GM12801 (cell line): ENCODE measurements around the gene ALDH8A1.

ENCODE experiments used
- TF ChIP-seq, protein P1 (sequence below): IDR thresholded peaks from one replicate; pipeline ENCODE4 v1.5.1; 2011; ENCODE audit warnings: control low read depth; ENCODE audit not compliant: insufficient read length; ENCODE audit errors: extremely low read depth

Gene ALDH8A1

DNA sequence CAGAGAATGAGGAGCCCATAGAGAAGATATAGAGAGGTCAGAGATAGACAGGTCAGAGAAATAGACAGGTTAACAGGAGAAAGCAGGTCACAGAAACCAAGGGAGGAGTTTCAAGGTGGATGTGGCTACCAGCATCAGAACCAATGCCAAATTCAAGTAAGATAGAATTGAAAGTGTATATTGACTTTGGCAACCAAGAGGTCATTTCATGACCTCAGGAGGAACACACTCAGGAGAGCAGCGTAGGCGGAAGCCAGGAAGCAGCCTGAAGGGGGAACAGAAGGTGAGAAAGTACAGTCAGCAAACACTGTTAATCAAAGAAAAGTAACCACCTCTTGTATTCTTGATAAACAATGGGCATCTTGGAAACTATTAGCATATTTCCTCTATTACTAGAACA lies 33.9 kb upstream of the ALDH8A1 start:
- TF ChIP-seq, protein P1, sequence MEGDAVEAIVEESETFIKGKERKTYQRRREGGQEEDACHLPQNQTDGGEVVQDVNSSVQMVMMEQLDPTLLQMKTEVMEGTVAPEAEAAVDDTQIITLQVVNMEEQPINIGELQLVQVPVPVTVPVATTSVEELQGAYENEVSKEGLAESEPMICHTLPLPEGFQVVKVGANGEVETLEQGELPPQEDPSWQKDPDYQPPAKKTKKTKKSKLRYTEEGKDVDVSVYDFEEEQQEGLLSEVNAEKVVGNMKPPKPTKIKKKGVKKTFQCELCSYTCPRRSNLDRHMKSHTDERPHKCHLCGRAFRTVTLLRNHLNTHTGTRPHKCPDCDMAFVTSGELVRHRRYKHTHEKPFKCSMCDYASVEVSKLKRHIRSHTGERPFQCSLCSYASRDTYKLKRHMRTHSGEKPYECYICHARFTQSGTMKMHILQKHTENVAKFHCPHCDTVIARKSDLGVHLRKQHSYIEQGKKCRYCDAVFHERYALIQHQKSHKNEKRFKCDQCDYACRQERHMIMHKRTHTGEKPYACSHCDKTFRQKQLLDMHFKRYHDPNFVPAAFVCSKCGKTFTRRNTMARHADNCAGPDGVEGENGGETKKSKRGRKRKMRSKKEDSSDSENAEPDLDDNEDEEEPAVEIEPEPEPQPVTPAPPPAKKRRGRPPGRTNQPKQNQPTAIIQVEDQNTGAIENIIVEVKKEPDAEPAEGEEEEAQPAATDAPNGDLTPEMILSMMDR = no peak

DNA sequence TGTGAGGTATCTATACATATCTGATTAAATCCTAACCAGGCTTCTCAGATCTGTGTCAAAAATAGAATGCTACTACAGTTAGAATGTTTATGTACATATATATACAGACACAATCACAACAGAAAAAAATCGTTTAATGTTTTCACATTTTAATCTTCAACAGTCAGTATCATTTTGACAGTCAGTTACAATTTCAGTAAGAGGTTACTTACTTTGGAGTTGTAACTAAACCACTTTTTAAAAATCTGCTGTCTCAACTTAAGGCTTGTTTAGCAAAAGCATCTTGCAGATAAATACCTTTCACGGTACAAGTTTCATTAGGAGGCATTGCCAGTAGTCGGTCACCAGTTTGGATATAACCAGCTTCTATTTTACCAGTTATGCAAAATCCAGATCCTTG lies 32.3 kb upstream of the ALDH8A1 start:
- TF ChIP-seq, protein P1 = no peak

DNA sequence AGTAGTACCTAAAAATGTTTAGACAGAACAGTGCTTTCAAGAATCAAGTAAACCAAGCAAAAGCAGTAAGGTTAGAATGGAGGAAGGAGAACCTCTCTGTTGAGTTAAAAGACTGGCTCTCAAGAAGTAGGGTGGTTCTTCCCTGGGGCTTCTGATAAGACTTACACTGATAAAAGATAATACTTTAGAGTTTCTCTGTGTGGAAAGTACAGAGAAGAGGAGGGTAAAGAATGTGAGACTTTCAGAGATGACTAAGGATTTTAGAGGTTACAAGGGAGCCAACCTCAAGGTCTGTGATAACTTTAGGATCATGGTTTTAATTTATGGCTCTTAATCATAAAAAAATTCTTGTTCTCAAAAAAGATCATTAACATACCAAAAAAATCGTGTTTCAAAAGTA lies 30.9 kb upstream of the ALDH8A1 start:
- TF ChIP-seq, protein P1 = no peak

DNA sequence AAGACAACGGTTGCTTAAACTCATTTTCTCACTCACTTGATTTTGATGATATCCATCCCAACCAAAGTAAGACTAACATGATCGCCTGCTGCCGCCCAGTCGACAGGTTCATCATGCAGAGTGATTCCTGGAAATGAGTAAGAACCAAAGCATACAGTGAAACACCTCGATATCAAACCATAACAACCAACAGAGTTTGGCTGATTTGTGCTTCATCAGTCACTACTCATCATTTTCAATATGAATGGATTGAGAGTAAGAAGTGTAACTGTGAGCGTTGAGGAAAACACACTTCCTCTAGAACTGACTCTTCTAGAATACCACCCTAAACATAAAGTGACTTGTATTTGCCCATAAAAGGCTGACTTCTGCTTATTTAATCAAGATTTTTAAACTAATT lies 29.2 kb upstream of the ALDH8A1 start:
- TF ChIP-seq, protein P1 = no peak

DNA sequence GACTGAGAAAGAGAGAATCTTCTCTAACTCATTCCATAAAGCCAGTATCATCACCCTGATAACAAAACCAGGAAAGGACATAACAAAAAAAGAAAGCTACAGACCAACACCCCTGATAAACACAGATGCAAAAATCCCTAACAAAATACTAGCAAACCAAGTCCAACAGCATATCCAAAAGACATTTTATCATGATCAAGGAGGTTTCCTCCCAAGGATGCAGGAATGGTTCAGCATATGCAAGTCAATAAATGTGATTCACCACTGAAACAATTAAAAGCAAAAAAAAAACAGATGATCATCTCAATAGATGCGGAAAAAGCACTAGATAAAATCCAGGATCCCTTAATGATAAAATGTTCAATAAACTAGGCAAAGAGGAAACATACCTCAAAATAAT lies 24.5 kb upstream of the ALDH8A1 start:
- TF ChIP-seq, protein P1 = no peak

DNA sequence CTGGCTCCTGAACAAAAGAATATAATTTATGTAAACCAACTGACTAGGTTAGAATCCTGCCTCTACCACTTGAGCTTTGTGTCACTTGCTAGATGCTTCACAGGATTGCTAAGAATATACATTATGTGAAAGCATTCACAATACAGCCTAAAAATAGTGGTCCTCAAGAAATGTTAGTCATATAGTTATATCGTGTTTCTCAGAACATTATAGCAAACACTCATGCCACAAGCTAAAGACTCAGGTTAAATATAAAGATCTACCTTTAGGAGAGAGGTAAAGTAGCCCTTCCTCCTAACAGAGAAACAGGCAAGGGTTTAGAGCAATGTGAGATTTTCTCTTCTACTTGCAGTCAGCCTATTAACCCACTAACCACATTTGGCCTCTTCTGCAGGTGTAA lies 17.8 kb upstream of the ALDH8A1 start:
- TF ChIP-seq, protein P1 = no peak

DNA sequence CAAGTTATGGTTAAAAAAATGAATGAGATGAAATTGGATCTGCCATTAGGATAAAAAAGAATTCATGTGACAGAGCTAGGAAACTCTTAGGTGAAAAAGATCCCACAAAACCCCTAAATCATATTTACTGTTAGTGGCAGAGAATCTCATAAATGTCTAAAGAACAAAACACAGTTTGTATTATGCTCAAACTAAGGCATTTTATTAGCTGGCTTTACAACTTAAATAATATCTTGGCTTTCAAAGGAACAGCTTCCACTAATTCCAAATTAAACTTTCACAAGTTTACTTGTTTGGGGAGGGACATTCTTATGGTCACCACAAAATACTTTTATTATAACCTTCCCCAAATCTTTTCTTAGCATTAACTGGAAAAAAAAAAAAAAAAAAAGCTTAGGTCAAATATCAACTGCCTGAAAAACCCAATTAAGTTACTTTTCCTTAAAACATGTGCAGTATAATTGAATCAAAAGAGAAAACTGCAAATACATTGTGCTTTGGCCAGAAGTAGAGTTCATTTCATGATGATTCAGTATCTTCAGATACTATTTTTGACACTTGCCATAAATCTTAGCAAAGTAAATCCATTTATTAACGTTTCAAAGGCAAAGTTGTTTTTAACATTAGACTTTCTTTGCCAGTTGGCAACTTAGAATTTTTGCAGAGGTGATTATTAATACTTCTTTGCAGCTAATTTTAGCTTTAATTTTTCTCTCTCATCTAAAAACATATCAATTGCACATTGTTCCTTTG lies 14.7 kb upstream of the ALDH8A1 start:
- TF ChIP-seq, protein P1 = no peak
